B cell (primary cell): ENCODE results near the gene BEGAIN. TPM values are rescaled to one million over a fixed set of nuclear protein-coding genes. Genes with fewer than 3 reads are reported as not detected.

Source experiments
- ATAC-seq: fragments of 200-7000 bp; cut with Tn5 transposase; one replicate; pipeline ENCODE4 v1.10.0; 2021; ENCODE audit warnings: low read depth, mild to moderate bottlenecking, moderate number of reproducible peaks, moderate library complexity
- CTCF ChIA-PET: fragments of 350-600 bp; sonication (Branson Sonifier 250); formaldehyde crosslinking; loops from one replicate; lab custom pipeline; 2021; ENCODE audit warnings: antibody characterized with exemption, inconsistent platforms; lab: Charles Lee
- POLR2A ChIA-PET: fragments of 350-600 bp; sonication (Branson Sonifier 250); formaldehyde crosslinking; loops from one replicate; lab custom pipeline; 2021; ENCODE audit warnings: antibody characterized with exemption; lab: Charles Lee
- DNase-seq: peaks from one replicate; pipeline ENCODE4 v3.0.0; 2013
- H2AFZ ChIP-seq: 2 replicates; pipeline ENCODE4 v1.6.1; 2012; ENCODE audit warnings: mild to moderate bottlenecking, low read depth, low read length; ENCODE audit not compliant: insufficient read depth, poor library complexity, severe bottlenecking
- H3K27ac ChIP-seq, 2 donors: 1 replicate in 1 of 2; 2 replicates in 1 of 2; pipeline ENCODE4 v1.5.1; 2012 to 2013; ENCODE audit warnings: low read length in 2 of 2, mild to moderate bottlenecking in 2 of 2, moderate library complexity in 1 of 2
- H3K27me3 ChIP-seq, 4 experiments: fragments of 200-600 bp in 1 of 4; sonication (generic) in 1 of 4; replicated peaks in 1 of 4; 1 replicate in 2 of 4; 2 replicates in 2 of 4; pipeline versions ENCODE4 v1.6.1 to v1.7.0; 2013 to 2016; ENCODE audit warnings: low read length in 3 of 4, mild to moderate bottlenecking in 2 of 4, mixed read lengths in 1 of 4, moderate library complexity in 1 of 4; ENCODE audit not compliant: insufficient read depth in 4 of 4, control insufficient read depth in 3 of 4; ENCODE audit errors: control extremely low read depth in 1 of 4
- H3K36me3 ChIP-seq, 2 experiments: replicated peaks in 1 of 2; 1 replicate in 1 of 2; 2 replicates in 1 of 2; pipeline versions ENCODE4 v1.6.1 to v1.7.1; 2013; ENCODE audit warnings: low read length in 1 of 2; ENCODE audit not compliant: insufficient read depth in 2 of 2, control insufficient read depth in 1 of 2; ENCODE audit errors: control extremely low read depth in 1 of 2, extremely low read depth in 1 of 2
- H3K4me1 ChIP-seq, 2 donors: fragments of 200-600 bp in 1 of 2; sonication (generic) in 1 of 2; 1 replicate in 1 of 2; 2 replicates in 1 of 2; pipeline versions ENCODE4 v1.5.1 to v1.6.1; 2013 to 2017; ENCODE audit warnings: low read length in 2 of 2; ENCODE audit not compliant: control insufficient read depth in 2 of 2, insufficient read depth in 2 of 2
- H3K4me2 ChIP-seq: replicated peaks from 2 replicates; pipeline ENCODE3; 2012; ENCODE audit warnings: mild to moderate bottlenecking, low read depth, low read length; ENCODE audit not compliant: poor library complexity, severe bottlenecking
- H3K4me3 ChIP-seq, 5 experiments: fragments of 200-600 bp in 1 of 5; sonication (generic) in 1 of 5; 1 replicate in 3 of 5; 2 replicates in 2 of 5; pipeline versions ENCODE4 v1.5.1 to v1.7.0; 2011 to 2016; ENCODE audit warnings: low read length in 4 of 5, mild to moderate bottlenecking in 4 of 5, low read depth in 2 of 5, control low read depth in 1 of 5, moderate library complexity in 1 of 5; ENCODE audit not compliant: insufficient read depth in 1 of 5; ENCODE audit errors: control extremely low read depth in 1 of 5, extremely low read depth in 1 of 5
- H3K79me2 ChIP-seq: fragments of 200-600 bp; sonication (generic); one replicate; pipeline ENCODE4 v1.6.0; 2016; ENCODE audit warnings: low read length; ENCODE audit not compliant: control insufficient read depth, insufficient read depth
- H3K9ac ChIP-seq: fragments of 200-600 bp; sonication (generic); 2 replicates; pipeline ENCODE4 v1.6.1; 2017; ENCODE audit warnings: mild to moderate bottlenecking, low read length, moderate library complexity
- H3K9me3 ChIP-seq, 3 donors: one replicate each; pipeline versions ENCODE4 v1.6.1 to v1.7.1; 2013; ENCODE audit warnings: low read length in 2 of 3; ENCODE audit not compliant: control insufficient read depth in 2 of 3, insufficient read depth in 1 of 3; ENCODE audit errors: control extremely low read depth in 1 of 3
- H4K20me1 ChIP-seq: 2 replicates; pipeline ENCODE4 v1.6.0; 2012; ENCODE audit warnings: mild to moderate bottlenecking, low read length; ENCODE audit not compliant: insufficient read depth, control insufficient read depth, poor library complexity, severe bottlenecking
- H3K27ac Mint-ChIP-seq: one replicate; pipeline ENCODE4 v1.8.0; 2021; ENCODE audit warnings: mixed read lengths
- H3K27me3 Mint-ChIP-seq: one replicate; pipeline ENCODE4 v1.8.0; 2021; ENCODE audit warnings: mixed read lengths
- H3K4me1 Mint-ChIP-seq: one replicate; pipeline ENCODE4 v1.8.0; 2021; ENCODE audit warnings: mixed read lengths
- H3K4me3 Mint-ChIP-seq: one replicate; pipeline ENCODE4 v1.8.0; 2021; ENCODE audit warnings: mixed read lengths
- H3K9me3 Mint-ChIP-seq: one replicate; pipeline ENCODE4 v1.8.0; 2022; ENCODE audit warnings: mixed read lengths; ENCODE audit not compliant: insufficient read depth
- CTCF ChIP-seq: fragments of 200-600 bp; IDR thresholded peaks from one replicate; pipeline ENCODE4 v1.8.0; 2022; ENCODE audit warnings: antibody characterized with exemption, mild to moderate bottlenecking
- EZH2 ChIP-seq: IDR thresholded peaks from 2 replicates; pipeline ENCODE4 v1.6.1; 2012; ENCODE audit warnings: borderline replicate concordance, low read depth, mild to moderate bottlenecking, moderate library complexity, low read length; ENCODE audit not compliant: insufficient read depth, poor library complexity, severe bottlenecking
- WGBS: methylation state at CpG from one replicate; pipeline ENCODE4 v1.1.5; 2013; ENCODE audit warnings: missing lambda C conversion rate; ENCODE audit not compliant: insufficient coverage; 5-methylcytosine and 5-hydroxymethylcytosine counted together
- intact Hi-C: fragments of 100-400 bp; cut with micrococcal nuclease; formaldehyde crosslinking; loops from one replicate; pipeline ENCODE4 v1.10.0; 2022
- polyA plus RNA-seq: library from polyadenylated mRNA; depleted of rRNA; stranded (reverse); fragments of >200 nt; gene quantifications from 2 replicates; pipeline ENCODE4 v1.2.3, GENCODE V29; 2012
- total RNA-seq, 2 donors: library from RNA; stranded (reverse); fragments of 120-200 nt in 1 of 2; gene quantifications; 1 replicate in 1 of 2; 2 replicates in 1 of 2; pipeline versions ENCODE4 v1.2.3 to v1.2.4, GENCODE V29; 2013 to 2022

Gene BEGAIN
- total and polyA plus RNA-seq, 2 donors (not counting 1 experiment from before 2014, with no cell fraction given) = 4.9 TPM; not detected in 1

GRCh38 chr14:100559455-100559854 lies 27.8 kb downstream of the BEGAIN start:
- Histone ChIP-seq H3K27ac (no peak overlapping the region), H2AFZ (no peak overlapping the region), H4K20me1 (no peaks in the 10 kb centered on the region), H3K79me2 (no peaks in the 10 kb centered on the region), H3K4me3 (no peak overlapping the region), H3K4me2 (no peak overlapping the region), H3K36me3 (no peaks in the 10 kb centered on the region), H3K9ac (no peak overlapping the region), H3K27me3 (peaks cover 0 to 3% (median 0%) of the 10 kb centered on the region in 4 experiments), H3K9me3 (peaks cover 0 to 2% (median 0%) of the 10 kb centered on the region in 3 donors), H3K4me1 (peaks cover 0 to 6% of the 10 kb centered on the region in 2 donors)
- Mint-ChIP-seq H3K4me3 (no peak overlapping the region), H3K4me1 (peaks cover 2% of the 10 kb centered on the region), H3K27me3 (peaks cover 17% of the 10 kb centered on the region), H3K27ac (no peak overlapping the region), H3K9me3 (no peaks in the 10 kb centered on the region)
- TF ChIP-seq CTCF = no peak
- no peak for DNase-seq
- ATAC-seq = no peak
- CTCF ChIA-PET = no interaction called here
- POLR2A ChIA-PET = no interaction called here
- intact Hi-C loops = no loop called here
- 87% methylated on average over 9 of the region's 9 CpGs for WGBS

- CTCF ChIA-PET = no interaction called here
- Histone ChIP-seq H4K20me1 (no peaks in the 10 kb centered on the region), H3K4me3 (no peak overlapping the region), H3K4me2 (no peak overlapping the region), H3K9me3 (peaks cover 0 to 2% (median 0%) of the 10 kb centered on the region in 3 donors), H3K27me3 (peaks cover 0 to 3% (median 0%) of the 10 kb centered on the region in 4 experiments), H3K27ac (no peak overlapping the region), H3K36me3 (no peaks in the 10 kb centered on the region), H3K4me1 (peaks cover 0 to 6% of the 10 kb centered on the region in 2 donors), H3K79me2 (no peaks in the 10 kb centered on the region), H3K9ac (no peak overlapping the region), H2AFZ (no peak overlapping the region)
- intact Hi-C loops = no loop called here
- ATAC-seq = no peak
- Mint-ChIP-seq H3K9me3 (no peaks in the 10 kb centered on the region), H3K4me1 (peaks cover 2% of the 10 kb centered on the region), H3K4me3 (no peak overlapping the region), H3K27ac (no peak overlapping the region), H3K27me3 (peaks cover 12% of the 10 kb centered on the region)
- DNase-seq = no peak
- no peak for TF ChIP-seq CTCF
- no peak for TF ChIP-seq EZH2
- 96% methylated on average over 6 of the region's 8 CpGs for WGBS
- POLR2A ChIA-PET = no interaction called here
Measured at GRCh38 chr14:100558966-100559365, 28.3 kb downstream of the BEGAIN start.
